ENCODE data around the gene XAGE1A.
"Not testable (repeated sequence)": the region's sequence is repeated elsewhere in the genome, so short reads cannot be mapped to it uniquely, and the experiment has no call there.

XAGE1A gene

GRCh38 chrX:52495545-52496418 is at the start of gene XAGE1A:
Gene XAGE1A (plus strand): TSS chrX:52495808. CDS start chrX:52497362, 1,554 bp downstream.
- not testable (repeated sequence) for DNase-seq

DNA sequence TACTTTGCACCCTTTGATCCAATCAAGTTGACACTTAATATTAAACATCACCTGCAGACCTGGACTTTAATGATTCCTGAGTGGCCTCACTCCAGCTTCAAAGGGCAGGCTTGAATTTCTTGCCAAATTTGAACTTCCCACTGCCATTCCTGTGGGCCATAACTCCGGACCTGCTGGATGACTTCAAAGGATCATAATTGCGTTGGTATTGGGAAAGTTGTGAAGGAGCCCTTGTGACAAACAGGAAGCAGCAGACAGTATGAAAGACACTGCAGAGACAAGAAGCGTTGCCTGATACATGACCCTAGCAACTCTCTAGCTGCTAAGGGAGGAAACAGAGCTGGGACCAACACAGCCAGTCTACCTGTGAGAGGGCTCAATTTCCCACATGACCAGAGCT is 43.6 kb upstream of the XAGE1A start:
- DNase-seq = not testable (repeated sequence)

GRCh38 chrX:52471301-52471700 is 24.3 kb upstream of the XAGE1A start:
- DNase-seq = not testable (repeated sequence)

- DNase-seq = not testable (repeated sequence)
These were observed 788 bp downstream of the XAGE1A start for GRCh38 chrX:52496419-52496772.

DNA sequence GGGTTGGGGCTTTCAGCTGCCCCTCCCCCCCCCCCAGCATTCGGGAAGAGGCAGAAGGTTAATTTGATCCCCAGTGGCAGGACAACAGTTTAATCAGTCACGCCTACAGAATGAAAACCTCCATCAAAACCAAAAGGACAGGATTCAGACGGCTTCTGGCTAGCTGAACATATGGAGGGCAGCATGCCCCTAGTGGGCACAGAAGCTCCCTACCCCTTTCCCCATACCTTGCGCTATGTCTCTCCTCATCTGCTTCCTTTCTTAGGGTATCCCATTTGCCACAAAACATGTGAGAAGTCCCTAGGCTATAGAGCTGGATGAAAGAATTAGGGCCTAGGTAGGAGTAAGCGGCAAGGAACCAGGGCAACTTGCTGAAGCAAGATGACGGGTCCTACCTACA is 5.8 kb downstream of the XAGE1A start:
- not testable (repeated sequence) for DNase-seq

DNA sequence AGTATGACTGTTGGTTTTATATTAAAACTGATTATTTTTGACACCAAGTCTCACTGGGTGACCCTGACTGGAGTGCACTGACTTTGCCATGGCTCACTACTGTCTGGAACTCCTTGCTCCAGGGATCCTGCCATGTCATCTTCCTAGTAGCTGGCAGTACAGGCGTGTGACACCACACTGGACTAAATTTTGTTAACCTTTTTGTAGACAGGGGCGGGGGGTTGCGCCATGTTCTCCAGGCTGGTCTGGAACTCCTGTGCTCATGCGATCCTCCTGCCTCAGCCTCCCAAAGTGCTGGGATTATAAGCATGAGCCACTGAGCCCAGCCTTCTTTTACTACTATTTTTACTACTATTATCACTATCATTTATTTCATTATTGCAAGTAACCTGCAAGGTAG is 8.9 kb downstream of the XAGE1A start:
- DNase-seq = no peak

DNA sequence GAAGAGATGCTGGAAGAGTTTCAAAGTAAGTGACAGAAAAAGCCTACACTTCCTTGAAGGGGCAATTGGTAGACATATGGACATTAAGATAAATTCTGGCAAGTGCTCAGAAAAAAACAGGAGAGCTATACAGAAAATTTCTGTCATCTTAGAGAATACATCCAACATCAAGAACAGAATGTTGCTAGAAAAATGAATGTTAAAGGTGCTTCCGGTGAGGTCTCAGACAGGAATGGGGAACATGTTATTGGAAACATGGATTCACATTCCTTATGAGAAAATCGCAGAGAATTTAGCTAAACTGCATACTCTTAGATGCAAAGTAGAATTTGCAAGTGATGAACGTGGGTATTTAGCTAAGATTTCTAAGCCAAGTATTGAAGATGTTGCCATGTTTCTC is 11.7 kb downstream of the XAGE1A start:
- no peak for DNase-seq

- no peak for DNase-seq
These were observed 14.3 kb downstream of the XAGE1A start for GRCh38 chrX:52509916-52510315.

DNA sequence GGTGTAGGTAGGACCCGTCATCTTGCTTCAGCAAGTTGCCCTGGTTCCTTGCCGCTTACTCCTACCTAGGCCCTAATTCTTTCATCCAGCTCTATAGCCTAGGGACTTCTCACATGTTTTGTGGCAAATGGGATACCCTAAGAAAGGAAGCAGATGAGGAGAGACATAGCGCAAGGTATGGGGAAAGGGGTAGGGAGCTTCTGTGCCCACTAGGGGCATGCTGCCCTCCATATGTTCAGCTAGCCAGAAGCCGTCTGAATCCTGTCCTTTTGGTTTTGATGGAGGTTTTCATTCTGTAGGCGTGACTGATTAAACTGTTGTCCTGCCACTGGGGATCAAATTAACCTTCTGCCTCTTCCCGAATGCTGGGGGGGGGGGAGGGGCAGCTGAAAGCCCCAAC is 15.5 kb downstream of the XAGE1A start:
- DNase-seq = not testable (repeated sequence)

DNA sequence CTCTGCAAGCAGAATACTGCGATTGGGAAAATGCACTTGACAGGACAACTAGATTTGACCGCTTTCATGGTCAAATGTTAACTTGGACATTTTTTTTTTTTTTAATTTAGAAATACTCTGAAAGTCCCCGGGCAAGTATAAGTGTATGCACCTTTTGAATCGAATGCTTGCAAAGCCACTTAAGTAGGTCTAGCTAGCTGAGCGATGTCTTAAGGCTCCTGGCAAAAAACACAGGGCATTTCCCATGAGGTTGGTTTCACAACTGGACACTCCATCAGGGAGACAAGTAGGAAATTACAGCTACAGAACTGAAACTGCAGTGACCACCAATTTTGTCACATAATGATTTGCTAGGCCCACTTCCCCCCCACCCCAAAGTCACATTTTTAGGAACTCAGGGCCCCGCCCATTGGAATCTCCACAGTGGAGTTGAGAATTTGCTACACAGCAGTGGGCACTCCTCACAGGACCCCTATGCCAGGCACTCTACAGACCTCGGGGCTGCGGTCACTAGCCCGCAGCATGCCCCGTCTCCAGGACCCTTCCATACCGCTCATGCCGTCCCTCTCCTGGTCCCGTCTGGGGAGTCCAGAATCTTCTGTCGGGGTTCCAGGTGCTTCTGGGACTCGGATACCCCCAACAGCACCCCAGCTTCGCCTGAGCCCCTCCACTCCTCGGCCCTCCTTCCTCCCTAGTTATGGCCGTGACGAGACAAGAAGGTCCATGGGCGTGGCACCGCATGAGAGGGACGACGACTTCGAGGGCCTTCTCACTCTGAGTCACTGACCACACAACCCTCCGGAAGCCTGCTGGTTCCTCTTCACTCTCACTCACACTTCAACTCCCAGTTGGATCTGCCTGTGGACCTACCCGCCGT is 20.7 kb downstream of the XAGE1A start:
- not testable (repeated sequence) for DNase-seq

- not testable (repeated sequence) for DNase-seq
These were observed 21.3 kb downstream of the XAGE1A start, which contains the start of gene XAGE1B for GRCh38 chrX:52516987-52517325. Gene XAGE1B (minus strand): TSS chrX:52517063. CDS start chrX:52515527, 1,536 bp downstream.

GRCh38 chrX:52541051-52541450 is 45.4 kb downstream of the XAGE1A start:
- DNase-seq = not testable (repeated sequence)

GRCh38 chrX:52542311-52542710 is 46.7 kb downstream of the XAGE1A start:
- DNase-seq = no peak

- DNase-seq = no peak
These were observed 48.7 kb downstream of the XAGE1A start for GRCh38 chrX:52544147-52544840.

GRCh38 chrX:52548769-52549168 is 53.2 kb downstream of the XAGE1A start:
- DNase-seq = not testable (repeated sequence)

Data from 8988T (cell line).